Right lobe of liver (tissue), 4 donors: Measurements from ENCODE around the gene ABLIM2.

ENCODE experiments used
- CTCF ChIP-seq, 4 donors: fragments of 200-600 bp in 3 of 4; fragments of 450-650 bp in 1 of 4; IDR thresholded peaks; one replicate each; pipeline versions ENCODE4 v1.5.1 to v1.8.0; 2016 to 2022; ENCODE audit warnings: antibody characterized with exemption in 4 of 4, mild to moderate bottlenecking in 2 of 4
- POLR2A ChIP-seq: fragments of 450-650 bp; IDR thresholded peaks from one replicate; pipeline ENCODE4 v1.6.1; 2017; ENCODE audit warnings: antibody characterized with exemption, mild to moderate bottlenecking
- donor health status: DM: no; HTN: no; CAD: no.
- donor health status: DM: no; HTN: no; CAD: no.
- donor health status: DM: no; HTN: yes; CAD: no.

GRCh38 chr4:8061573-8061972, 97.0 kb downstream of the ABLIM2 start:
- no peak for TF ChIP-seq CTCF (IDR thresholded peaks at IDR 0.05)
- no peak for TF ChIP-seq POLR2A
